ENCODE results near the gene ACOT4. TPM values are rescaled to one million over a fixed set of nuclear protein-coding genes. Genes with fewer than 3 reads are reported as not detected.
"Not testable (repeated sequence)": the region's sequence is repeated elsewhere in the genome, so short reads cannot be mapped to it uniquely, and the experiment has no call there.

ACOT4 gene
- total and polyA plus RNA-seq, 7 donors: 0.11 to 2.5 (median 0.30) TPM

DNA sequence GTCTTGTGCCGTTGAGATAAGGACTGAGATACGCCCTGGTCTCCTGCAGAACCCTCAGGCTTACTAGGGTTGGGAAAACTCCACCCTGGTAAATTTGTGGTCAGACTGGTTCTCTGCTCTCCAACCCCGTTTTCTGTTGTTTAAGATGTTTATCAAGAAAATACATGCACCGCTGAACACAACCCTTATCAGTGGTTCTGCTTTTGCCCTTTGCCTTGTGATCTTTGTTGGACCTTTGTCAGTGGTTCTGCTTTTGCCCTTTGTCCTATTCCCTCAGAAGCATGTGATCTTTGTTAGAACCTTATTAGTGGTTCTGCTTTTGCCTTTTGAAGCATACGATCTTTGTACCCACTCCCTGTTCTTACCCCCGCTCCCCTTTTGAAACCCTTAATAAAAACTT, 29.0 kb upstream of the ACOT4 start:
- not testable (repeated sequence) for DNase-seq; H3K27ac ChIP-seq; H3K4me3 ChIP-seq; H3K27me3 ChIP-seq (ENCODE audit: insufficient read depth in 3 of 3, low read length in 2 of 3); H3K9me3 ChIP-seq; ATAC-seq; H3K4me1 ChIP-seq; H3K36me3 ChIP-seq (ENCODE audit: insufficient read depth in 1 of 2, low read depth in 1 of 2)
- intact Hi-C loops (cut with DNase I): loop anchor here in 1 of 2 donors (5.0 kb wide), 1 partner anchor 35 kb away; no protein-coding TSS in a partner anchor
- WGBS, 3 donors: 96 to 98% (median 97%) methylated on average over 6 of the region's 6 CpGs

DNA sequence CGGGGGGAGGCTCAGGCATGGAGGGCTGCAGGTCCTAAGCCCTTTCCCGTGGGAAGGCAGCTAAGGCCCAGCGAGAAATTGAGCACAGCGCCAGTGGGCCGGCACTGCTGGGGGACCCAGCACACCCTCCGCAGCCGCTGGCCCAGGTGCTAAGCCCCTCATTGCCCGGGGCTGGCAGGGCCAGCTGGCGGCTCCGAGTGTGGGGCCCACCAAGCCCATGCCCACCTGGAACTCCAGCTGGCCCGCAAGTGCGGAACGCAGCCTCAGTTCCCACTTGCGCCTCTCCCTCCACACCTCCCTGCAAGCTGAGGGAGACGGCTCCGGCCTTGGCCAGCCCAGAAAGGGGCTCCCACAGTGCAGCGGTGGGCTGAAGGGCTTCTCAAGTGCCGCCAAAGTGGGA, 25.2 kb upstream of the ACOT4 start:
- intact Hi-C loops (cut with DNase I): loop anchor here in 1 of 2 donors (5.0 kb wide), 2 partner anchors 46 to 66 kb away; partner anchors contain the start of gene ACOT6
- not testable (repeated sequence) for H3K9me3 ChIP-seq; H3K36me3 ChIP-seq (ENCODE audit: insufficient read depth in 1 of 2, low read depth in 1 of 2); DNase-seq; H3K27me3 ChIP-seq (ENCODE audit: insufficient read depth in 3 of 3, low read length in 2 of 3); ATAC-seq; H3K27ac ChIP-seq; H3K4me3 ChIP-seq
- H3K4me1 ChIP-seq: peaks cover 23% of the 10 kb centered on the region
- 86 to 93% (median 93%) methylated on average over 17 to 18 of the region's 18 CpGs for WGBS, 3 donors

DNA sequence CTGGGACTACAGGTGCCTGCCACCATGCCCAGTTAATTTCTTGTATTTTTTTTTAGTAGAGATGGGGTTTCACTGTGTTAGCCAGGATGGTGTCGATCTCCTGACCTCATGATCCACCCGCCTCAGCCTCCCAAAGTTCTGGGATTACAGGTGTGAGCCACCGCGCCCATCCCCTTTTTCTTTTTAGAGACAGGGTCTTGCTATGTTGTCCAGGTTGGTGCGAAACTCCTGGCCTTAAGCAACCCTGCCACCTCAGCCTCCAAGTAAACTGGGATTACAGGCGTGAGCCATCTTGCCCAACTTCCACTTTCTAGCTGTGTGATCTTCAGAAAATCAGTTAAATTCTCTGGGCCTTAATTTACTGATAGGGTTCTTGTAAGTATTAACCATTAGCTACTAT, 24.7 kb upstream of the ACOT4 start:
- not testable (repeated sequence) for H3K27ac ChIP-seq

DNA sequence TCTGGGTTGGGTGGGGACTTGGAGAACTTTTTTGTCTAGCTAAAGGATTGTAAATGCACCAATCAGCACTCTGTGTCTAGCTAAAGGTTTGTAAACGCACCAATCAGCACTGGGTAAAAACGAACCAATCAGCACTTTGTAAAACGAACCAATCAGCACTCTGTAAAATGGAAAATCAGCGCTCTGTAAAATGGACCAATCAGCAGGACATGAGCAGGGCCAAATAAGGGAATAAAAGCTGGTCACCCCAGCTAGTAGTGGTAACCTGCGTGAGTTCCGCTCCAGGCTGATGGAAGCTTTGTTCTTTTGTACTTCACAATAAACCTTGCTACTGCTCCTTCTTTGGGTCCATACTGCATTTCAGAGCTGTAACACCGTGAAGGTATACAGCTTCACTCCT, 24.3 kb upstream of the ACOT4 start:
- H3K4me3 ChIP-seq: no peak overlapping the region
- intact Hi-C loops (cut with DNase I): loop anchor here in 1 of 2 donors (5.0 kb wide), 2 partner anchors 45 to 65 kb away; partner anchors contain the start of gene ACOT6
- ATAC-seq: no peak

More for the DNA sequence above, 24.7 kb upstream of the ACOT4 start:
- not testable (repeated sequence) for H3K36me3 ChIP-seq (ENCODE audit: insufficient read depth in 1 of 2, low read depth in 1 of 2); DNase-seq; ATAC-seq; H3K27me3 ChIP-seq (ENCODE audit: insufficient read depth in 3 of 3, low read length in 2 of 3); H3K4me3 ChIP-seq; H3K9me3 ChIP-seq
- WGBS, 3 donors: 95 to 97% (median 96%) methylated on average over 6 of the region's 6 CpGs
- intact Hi-C loops (cut with DNase I): loop anchor here in 1 of 2 donors (5.0 kb wide), 2 partner anchors 45 to 65 kb away; partner anchors contain the start of gene ACOT6
- peaks cover 23% of the 10 kb centered on the region for H3K4me1 ChIP-seq

DNA sequence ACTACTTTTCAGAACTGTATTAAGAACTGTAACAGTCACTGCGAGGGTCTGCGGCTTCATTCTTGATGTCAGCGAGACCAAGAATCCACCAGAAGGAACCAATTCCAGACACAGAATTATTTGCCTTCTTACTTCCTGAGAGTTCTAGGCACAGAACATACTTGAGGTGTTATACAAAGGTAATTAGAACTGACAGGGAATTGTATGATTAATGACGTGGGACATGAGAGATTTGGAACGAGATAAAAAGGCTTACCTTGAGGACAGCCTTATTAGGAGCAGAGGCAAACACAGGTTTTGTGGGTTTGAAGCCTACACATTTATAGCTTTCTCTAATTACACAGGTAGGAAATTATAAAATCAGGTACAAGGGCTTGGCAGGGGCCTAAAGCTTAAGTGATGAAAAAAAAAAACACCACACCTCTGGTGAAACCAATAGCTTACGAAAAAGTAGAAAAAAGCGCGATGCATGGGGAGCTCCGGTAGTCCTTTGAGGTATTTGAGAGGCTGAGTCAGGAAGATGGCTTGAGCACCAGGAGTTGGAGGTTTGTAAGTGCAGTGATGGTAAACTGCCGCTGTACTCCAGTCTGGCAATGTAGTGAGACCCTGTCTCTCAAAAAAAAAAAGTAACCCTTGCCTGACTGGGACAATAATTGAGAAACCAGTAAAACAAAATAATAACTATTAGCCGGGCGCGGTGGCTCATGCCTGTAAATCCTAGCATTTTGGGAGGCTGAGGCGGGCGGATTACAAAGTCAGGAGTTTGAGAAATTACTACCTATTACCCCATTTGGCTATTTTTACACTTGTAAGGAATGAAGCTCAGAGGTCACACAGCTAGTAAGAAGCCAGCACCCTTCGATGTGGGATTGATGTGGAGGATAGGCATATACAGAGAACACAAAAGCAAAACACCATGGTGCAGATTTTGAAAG, 23.5 kb upstream of the ACOT4 start:
- intact Hi-C loops (cut with DNase I): loop anchor here in 1 of 2 donors (5.0 kb wide), 2 partner anchors 44 to 64 kb away; partner anchors contain the start of gene ACOT6
- no peak for DNase-seq
- TF ChIP-seq, protein P1, sequence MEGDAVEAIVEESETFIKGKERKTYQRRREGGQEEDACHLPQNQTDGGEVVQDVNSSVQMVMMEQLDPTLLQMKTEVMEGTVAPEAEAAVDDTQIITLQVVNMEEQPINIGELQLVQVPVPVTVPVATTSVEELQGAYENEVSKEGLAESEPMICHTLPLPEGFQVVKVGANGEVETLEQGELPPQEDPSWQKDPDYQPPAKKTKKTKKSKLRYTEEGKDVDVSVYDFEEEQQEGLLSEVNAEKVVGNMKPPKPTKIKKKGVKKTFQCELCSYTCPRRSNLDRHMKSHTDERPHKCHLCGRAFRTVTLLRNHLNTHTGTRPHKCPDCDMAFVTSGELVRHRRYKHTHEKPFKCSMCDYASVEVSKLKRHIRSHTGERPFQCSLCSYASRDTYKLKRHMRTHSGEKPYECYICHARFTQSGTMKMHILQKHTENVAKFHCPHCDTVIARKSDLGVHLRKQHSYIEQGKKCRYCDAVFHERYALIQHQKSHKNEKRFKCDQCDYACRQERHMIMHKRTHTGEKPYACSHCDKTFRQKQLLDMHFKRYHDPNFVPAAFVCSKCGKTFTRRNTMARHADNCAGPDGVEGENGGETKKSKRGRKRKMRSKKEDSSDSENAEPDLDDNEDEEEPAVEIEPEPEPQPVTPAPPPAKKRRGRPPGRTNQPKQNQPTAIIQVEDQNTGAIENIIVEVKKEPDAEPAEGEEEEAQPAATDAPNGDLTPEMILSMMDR (IDR thresholded peaks at IDR 0.05): no peak
- peaks cover 23% of the 10 kb centered on the region for H3K4me1 ChIP-seq
- peak overlapping the region; percentile 77 for H3K4me3 ChIP-seq
- peak overlapping the region; percentile 92 for H3K27ac ChIP-seq
- ATAC-seq: peak in 2 of 4 donors; percentile 20 to 32
- no peaks in the 10 kb centered on the region for H3K36me3 ChIP-seq (ENCODE audit: insufficient read depth in 1 of 2, low read depth in 1 of 2)
- no peaks in the 10 kb centered on the region for H3K9me3 ChIP-seq
- H3K27me3 ChIP-seq (ENCODE audit: insufficient read depth in 3 of 3, low read length in 2 of 3): no peaks in the 10 kb centered on the region
- 48 to 61% (median 49%) methylated on average over 16 of the region's 16 CpGs for WGBS, 3 donors

More for the DNA sequence above, 24.3 kb upstream of the ACOT4 start:
- TF ChIP-seq, protein P1 (IDR thresholded peaks at IDR 0.05): no peak
- no peaks in the 10 kb centered on the region for H3K27me3 ChIP-seq (ENCODE audit: insufficient read depth in 3 of 3, low read length in 2 of 3)
- peaks cover 23% of the 10 kb centered on the region for H3K4me1 ChIP-seq
- H3K9me3 ChIP-seq: no peaks in the 10 kb centered on the region
- H3K36me3 ChIP-seq (ENCODE audit: insufficient read depth in 1 of 2, low read depth in 1 of 2): no peaks in the 10 kb centered on the region
- no peak for DNase-seq
- peak overlapping the region; percentile 92 for H3K27ac ChIP-seq
- 96 to 99% (median 98%) methylated on average over 7 of the region's 7 CpGs for WGBS, 3 donors

DNA sequence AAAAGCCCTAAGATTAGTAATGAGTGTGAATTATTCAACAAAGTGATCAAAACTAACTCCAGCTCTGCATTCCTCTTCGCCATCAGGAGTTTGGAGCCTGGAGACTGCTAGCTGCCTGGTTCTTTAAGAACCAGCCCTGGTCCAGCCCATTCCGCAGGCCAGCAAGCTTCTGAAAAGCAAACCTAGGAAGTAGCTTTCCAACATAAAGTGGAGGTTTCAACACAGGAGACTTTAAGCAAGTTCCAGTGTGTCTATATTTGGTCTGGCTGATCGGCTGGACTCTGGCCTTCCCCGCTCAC, 22.8 kb upstream of the ACOT4 start:
- peaks cover 23% of the 10 kb centered on the region for H3K4me1 ChIP-seq
- H3K27me3 ChIP-seq (ENCODE audit: insufficient read depth in 3 of 3, low read length in 2 of 3); ATAC-seq; H3K36me3 ChIP-seq (ENCODE audit: insufficient read depth in 1 of 2, low read depth in 1 of 2); H3K9me3 ChIP-seq; DNase-seq: not testable (repeated sequence)
- peak overlapping the region; percentile 92 for H3K27ac ChIP-seq
- peak overlapping the region; percentile 77 for H3K4me3 ChIP-seq
- 2 to 7% (median 5%) methylated on average over 3 to 4 of the region's 4 CpGs for WGBS, 3 donors
- intact Hi-C loops (cut with DNase I): loop anchor here in 1 of 2 donors (5.0 kb wide), 2 partner anchors 43 to 63 kb away; partner anchors contain the start of gene ACOT6

DNA sequence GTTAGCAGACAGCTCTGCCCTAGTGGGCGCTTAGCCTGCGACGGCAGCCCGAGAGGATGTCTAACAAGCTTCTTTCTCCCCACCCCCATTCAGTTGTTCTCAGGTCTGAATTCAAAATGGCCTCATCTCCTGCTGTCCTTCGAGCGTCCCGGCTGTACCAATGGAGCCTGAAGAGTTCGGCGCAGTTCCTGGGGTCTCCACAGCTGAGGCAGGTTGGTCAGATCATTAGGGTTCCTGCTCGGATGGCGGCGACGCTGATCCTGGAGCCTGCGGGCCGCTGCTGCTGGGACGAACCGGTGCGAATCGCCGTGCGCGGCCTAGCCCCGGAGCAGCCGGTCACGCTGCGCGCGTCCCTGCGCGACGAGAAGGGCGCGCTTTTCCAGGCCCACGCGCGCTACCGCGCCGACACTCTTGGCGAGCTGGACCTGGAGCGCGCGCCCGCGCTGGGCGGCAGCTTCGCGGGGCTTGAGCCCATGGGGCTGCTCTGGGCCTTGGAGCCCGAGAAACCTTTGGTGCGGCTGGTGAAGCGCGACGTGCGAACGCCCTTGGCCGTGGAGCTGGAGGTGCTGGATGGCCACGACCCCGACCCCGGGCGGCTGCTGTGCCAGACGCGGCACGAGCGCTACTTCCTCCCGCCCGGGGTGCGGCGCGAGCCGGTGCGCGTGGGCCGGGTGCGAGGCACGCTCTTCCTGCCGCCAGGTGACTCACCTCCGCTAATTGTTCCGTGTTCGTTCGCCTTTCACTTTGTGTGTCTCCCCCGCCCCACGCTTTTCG, 22.3 kb upstream of the ACOT4 start, which contains the start of gene ACOT2:
Gene ACOT2 (plus strand): TSS at position 29 of the 774 bp plus-strand sequence. CDS start 28 bp downstream, at position 57.
- H3K4me3 ChIP-seq: peak within 1 kb of the TSS; percentile 77
- H3K36me3 ChIP-seq (ENCODE audit: insufficient read depth in 1 of 2, low read depth in 1 of 2); H3K9me3 ChIP-seq; H3K27me3 ChIP-seq (ENCODE audit: insufficient read depth in 3 of 3, low read length in 2 of 3): not testable (repeated sequence)
- ATAC-seq (peak; percentile 89 to 92 (median 92)), DNase-seq (peak; percentile 87 to 88)
- 0% methylated on average over 47 to 82 of the region's 83 CpGs for WGBS, 3 donors
- intact Hi-C loops (cut with DNase I): loop anchor here in 1 of 2 donors (5.0 kb wide), 2 partner anchors 43 to 63 kb away; partner anchors contain the start of gene ACOT6
- H3K4me1 ChIP-seq: peaks cover 23% of the 10 kb centered on the region
- peak within 1 kb of the TSS; percentile 92 for H3K27ac ChIP-seq
